Measurements from ENCODE around the gene OBSCN.

OBSCN gene

DNA sequence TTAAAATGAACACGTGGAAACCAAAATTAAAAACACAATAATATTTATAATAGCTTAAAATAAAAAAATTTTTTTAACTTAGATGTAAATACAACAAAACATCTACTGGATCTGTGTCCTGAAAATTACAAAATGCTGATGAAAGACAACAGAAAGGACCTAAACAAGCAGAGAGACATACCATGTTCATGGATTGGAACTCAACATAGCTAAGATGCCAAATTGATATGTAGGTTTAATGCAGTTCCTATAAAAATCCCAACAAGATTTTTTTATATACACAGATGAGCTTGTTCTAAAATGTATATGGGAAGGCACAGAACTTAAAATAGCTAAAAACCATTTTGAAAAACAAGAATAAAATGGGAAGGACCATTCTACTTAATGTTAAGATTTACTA, 117.4 kb downstream of the OBSCN start:
- DNase-seq = no peak

GRCh38 chr1:228329887-228330286, 122.0 kb downstream of the OBSCN start:
- no peak for DNase-seq

- DNase-seq = no peak
Measured at GRCh38 chr1:228332797-228333738, 125.2 kb downstream of the OBSCN start.

- DNase-seq = no peak
Measured at GRCh38 chr1:228333739-228334115, 125.9 kb downstream of the OBSCN start.

- DNase-seq = no peak
Measured at GRCh38 chr1:228334226-228334935, 126.5 kb downstream of the OBSCN start.

DNA sequence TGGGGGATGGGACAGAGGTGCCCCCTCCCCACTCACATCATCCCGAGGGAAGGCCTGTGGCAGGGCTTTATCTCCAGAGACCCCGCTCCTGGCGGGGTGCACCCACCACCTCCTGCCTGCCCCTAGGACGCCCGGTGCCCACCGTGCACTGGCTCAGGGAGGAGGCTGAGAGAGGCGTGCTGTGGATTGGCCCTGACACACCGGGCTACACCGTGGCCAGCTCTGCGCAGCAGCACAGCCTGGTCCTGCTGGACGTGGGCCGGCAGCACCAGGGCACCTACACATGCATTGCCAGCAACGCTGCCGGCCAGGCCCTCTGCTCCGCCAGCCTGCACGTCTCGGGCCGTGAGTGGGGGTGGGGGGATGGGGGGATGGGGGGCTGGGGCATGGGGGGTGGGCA, 127.1 kb downstream of the OBSCN start:
- no peak for DNase-seq

- no peak for DNase-seq
Measured at GRCh38 chr1:228335406-228336307, 127.8 kb downstream of the OBSCN start.

DNA sequence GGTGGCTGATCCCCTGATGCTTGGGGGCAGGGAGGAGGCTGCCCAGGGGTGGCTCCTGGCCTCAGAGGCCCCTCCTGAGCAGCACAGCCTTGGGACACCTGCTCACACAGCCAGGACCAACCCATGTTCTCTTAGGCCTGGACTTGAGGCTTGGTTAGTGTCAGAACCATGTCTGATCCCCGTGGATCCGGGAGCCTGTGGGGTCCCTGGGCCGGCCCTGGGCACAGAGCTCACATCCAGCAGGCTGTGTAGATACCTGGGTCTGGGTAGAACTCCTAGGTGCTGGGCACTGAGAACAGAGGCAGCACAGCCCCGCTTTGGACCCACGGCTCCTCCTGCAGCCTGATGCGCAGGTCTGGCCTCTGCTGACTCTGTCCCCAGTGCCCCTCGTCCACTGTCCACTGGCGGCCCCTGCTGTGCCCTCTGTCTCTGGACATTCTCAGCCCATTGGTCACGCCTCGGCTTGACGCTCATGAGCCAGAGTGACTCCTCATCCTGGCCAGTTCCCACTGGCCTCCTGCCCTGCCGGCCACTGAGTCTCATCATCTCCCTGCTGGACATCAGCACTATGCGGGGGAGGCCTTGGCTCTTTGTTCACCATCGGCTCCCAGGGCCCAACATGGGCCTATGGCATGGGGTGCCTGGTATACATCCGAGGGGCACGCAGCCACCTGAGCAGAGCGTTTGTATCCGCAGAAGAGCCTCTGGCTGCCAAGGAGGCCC, 128.6 kb downstream of the OBSCN start:
- no peak for DNase-seq

- no peak for DNase-seq
Measured at GRCh38 chr1:228337031-228337564, 129.3 kb downstream of the OBSCN start.

- DNase-seq = no peak
Measured at GRCh38 chr1:228337711-228338520, 130.1 kb downstream of the OBSCN start.

GRCh38 chr1:228338521-228339051, 130.7 kb downstream of the OBSCN start:
- no peak for DNase-seq

GRCh38 chr1:228339059-228339704, 131.3 kb downstream of the OBSCN start:
- DNase-seq = no peak

DNA sequence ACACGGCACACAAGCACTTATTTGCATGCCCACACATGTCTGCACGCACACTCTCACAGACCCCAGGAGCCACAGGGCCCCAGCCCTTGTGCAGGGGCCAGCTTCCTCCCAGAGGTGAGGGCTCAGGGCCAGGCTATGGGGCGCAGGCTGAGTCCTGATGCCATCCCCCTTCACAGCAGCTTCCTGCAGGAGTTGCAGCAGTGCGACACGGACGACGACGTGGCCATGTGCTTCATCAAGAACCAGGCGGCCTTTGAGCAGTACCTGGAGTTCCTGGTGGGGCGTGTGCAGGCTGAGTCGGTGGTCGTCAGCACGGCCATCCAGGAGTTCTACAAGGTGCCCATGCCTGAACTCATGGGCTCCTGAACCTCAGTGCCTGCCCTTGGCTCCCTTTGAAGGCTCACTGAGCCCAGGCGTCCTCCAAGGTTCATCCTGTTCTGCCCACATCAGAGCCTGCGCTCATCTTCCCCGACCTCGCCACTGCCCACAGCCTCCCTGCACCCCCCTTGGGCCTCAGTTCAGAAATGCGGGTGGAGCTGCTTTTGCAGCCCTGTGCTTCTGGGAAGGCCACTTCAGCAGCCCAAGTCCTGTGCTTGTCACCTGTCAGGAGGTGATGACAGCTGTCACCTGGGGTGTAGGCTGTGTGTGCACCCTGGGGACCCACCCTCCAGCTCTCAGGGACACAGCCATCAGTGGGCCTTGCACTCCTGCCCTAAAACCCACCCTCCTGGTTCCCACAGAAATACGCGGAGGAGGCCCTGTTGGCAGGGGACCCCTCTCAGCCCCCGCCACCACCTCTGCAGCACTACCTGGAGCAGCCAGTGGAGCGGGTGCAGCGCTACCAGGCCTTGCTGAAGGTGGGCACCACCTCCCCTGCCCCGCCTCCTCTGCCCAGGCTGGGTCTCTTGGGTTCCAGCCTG, 132.2 kb downstream of the OBSCN start:
- no peak for DNase-seq

- no peak for DNase-seq
Measured at GRCh38 chr1:228340686-228341449, 133.0 kb downstream of the OBSCN start.

DNA sequence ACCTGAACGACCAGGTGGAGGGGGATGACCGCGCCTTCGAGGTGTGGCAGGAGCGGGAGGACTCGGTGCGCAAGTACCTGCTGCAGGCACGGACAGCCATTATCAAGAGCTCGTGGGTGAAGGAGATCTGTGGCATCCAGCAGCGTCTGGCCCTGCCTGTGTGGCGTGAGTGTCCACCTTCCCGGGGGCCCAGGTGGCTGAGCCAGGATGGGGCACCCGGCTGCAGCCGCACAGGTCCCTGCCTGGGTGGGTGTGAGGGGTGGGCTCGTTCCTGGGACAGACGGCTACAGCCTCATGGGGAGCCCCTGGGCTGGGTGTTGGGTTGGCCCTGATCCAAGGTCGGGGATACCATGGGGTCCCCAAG, 133.6 kb downstream of the OBSCN start:
- DNase-seq = no peak

DNA sequence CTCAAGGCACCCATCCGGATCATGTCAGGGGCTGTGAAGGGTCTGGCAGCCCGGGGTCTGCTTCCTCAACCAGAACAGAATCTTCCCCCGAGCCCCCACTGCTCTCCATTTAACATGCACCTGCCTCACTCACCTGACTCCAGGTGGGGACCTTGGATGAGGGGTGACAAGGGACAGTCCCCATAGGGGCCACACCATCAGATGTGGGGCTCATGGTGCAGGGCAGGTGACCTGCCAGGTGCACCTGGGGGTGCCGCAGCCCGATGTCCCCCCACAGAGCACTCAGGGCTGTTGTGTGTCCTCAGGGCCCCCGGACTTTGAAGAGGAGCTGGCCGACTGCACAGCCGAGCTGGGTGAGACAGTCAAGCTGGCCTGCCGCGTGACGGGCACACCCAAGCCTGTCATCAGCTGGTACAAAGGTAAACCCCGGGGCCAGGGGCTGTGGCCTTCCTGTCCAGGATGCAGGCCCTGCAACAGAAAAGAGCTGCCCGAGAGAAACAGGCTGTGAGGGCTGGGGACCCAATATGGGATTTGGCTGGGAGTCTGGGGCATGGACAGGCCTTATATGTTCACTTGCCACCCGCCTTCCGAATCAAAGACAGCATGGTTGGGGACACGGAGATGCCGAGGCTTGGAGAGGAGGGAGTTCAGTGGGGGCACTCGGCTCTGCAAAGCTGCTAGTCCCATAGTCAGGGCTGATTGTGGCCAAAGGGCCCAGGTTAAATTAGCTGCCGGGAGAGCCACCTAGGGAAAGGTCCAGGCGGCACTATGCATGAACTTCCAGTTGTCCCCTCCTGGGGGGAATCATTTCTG, 134.2 kb downstream of the OBSCN start:
- no peak for DNase-seq

DNA sequence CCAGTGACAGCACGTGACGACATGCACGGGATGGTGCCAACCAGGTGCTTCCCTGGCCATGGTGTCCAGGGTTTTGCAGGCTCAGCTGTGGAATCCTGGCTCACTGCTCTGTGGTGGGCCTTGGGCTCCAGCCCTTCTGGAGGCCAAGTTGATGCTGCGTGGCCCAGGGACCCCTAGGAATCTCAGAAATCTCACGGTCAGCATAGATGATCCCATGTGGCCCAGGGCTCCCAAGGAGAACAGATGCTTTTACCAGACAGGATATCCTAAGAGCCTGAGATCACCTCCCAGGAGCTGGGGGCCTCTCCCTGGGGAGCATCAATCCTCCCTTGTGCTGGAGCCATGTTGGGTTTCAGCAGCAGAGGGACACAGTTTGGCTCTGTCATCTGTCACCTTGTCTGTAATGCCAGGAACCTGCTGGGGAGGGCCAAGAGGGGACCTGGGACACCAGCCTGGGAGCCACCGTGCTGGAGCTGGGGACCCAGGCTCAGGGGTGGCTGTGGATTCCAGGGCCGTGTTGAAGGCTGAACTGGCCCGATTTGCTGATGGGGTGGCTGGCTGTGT, 134.9 kb downstream of the OBSCN start:
- no peak for DNase-seq

Measured in T-helper 9 cell (primary cell).